ENCODE results near the gene PRICKLE2. TPM values are rescaled to one million over a fixed set of nuclear protein-coding genes. Genes with fewer than 3 reads are reported as not detected.

The PRICKLE2 gene
- total RNA-seq, 2 experiments from 2014 or later, result not detected

- Mint-ChIP-seq H3K4me1 (ENCODE audit: low read depth) (no peaks in the 10 kb centered on the region), H3K36me3 (ENCODE audit: low read depth) (no peaks in the 10 kb centered on the region), H3K27me3 (peaks cover 2% of the 10 kb centered on the region), H3K9me3 (no peaks in the 10 kb centered on the region), H3K27ac (no peak overlapping the region), H3K4me3 (no peak overlapping the region)
- ChIA-PET POLR2A (no interaction called here), CTCF (no interaction called here)
- DNase-seq (no peak), ATAC-seq (no peak)
- intact Hi-C loops (cut with micrococcal nuclease), result no loop called here
- TF ChIP-seq CTCF (IDR thresholded peaks at IDR 0.05), result no peak
Measured at GRCh38 chr3:64133987-64134386, 91.3 kb downstream of the PRICKLE2 start.

- Mint-ChIP-seq H3K9me3 (no peaks in the 10 kb centered on the region), H3K4me3 (no peak overlapping the region), H3K27ac (no peak overlapping the region), H3K27me3 (peaks cover 2% of the 10 kb centered on the region), H3K4me1 (ENCODE audit: low read depth) (no peaks in the 10 kb centered on the region), H3K36me3 (ENCODE audit: low read depth) (no peaks in the 10 kb centered on the region)
- ChIA-PET CTCF (no interaction called here), POLR2A (no interaction called here)
- no peak for TF ChIP-seq CTCF (IDR thresholded peaks at IDR 0.05)
- ATAC-seq, result no peak
- no peak for DNase-seq
- intact Hi-C loops (cut with micrococcal nuclease), result no loop called here
Measured at GRCh38 chr3:64133272-64133671, 92.0 kb downstream of the PRICKLE2 start.

- intact Hi-C loops (cut with micrococcal nuclease), result no loop called here
- H3K4me1 Mint-ChIP-seq (ENCODE audit: low read depth), result no peaks in the 10 kb centered on the region
- DNase-seq (no peak), ATAC-seq (no peak)
- H3K27ac Mint-ChIP-seq, result no peak overlapping the region
- peaks cover 5% of the 10 kb centered on the region for H3K27me3 Mint-ChIP-seq
- no peak overlapping the region for H3K4me3 Mint-ChIP-seq
- H3K36me3 Mint-ChIP-seq (ENCODE audit: low read depth), result no peaks in the 10 kb centered on the region
- POLR2A ChIA-PET, result no interaction called here
- TF ChIP-seq CTCF (IDR thresholded peaks at IDR 0.05), result no peak
- CTCF ChIA-PET, result no interaction called here
- H3K9me3 Mint-ChIP-seq, result no peaks in the 10 kb centered on the region
Measured at GRCh38 chr3:64131725-64132469, 93.4 kb downstream of the PRICKLE2 start.

GRCh38 chr3:64130436-64130835 is 94.8 kb downstream of the PRICKLE2 start:
- H3K4me3 Mint-ChIP-seq, result no peak overlapping the region
- H3K27me3 Mint-ChIP-seq, result peaks cover 5% of the 10 kb centered on the region
- intact Hi-C loops (cut with micrococcal nuclease), result no loop called here
- TF ChIP-seq CTCF (IDR thresholded peaks at IDR 0.05), result no peak
- ATAC-seq (no peak), DNase-seq (no peak)
- CTCF ChIA-PET, result no interaction called here
- H3K36me3 Mint-ChIP-seq (ENCODE audit: low read depth), result no peaks in the 10 kb centered on the region
- POLR2A ChIA-PET, result no interaction called here
- no peaks in the 10 kb centered on the region for H3K9me3 Mint-ChIP-seq
- H3K4me1 Mint-ChIP-seq (ENCODE audit: low read depth), result no peaks in the 10 kb centered on the region
- H3K27ac Mint-ChIP-seq, result no peak overlapping the region

GRCh38 chr3:64129581-64129980 is 95.7 kb downstream of the PRICKLE2 start:
- no peak for ATAC-seq
- no peak for TF ChIP-seq CTCF (IDR thresholded peaks at IDR 0.05)
- ChIA-PET CTCF (no interaction called here), POLR2A (no interaction called here)
- H3K27me3 Mint-ChIP-seq, result peaks cover 9% of the 10 kb centered on the region
- no peak overlapping the region for H3K4me3 Mint-ChIP-seq
- no peaks in the 10 kb centered on the region for H3K36me3 Mint-ChIP-seq (ENCODE audit: low read depth)
- H3K9me3 Mint-ChIP-seq, result no peaks in the 10 kb centered on the region
- H3K4me1 Mint-ChIP-seq (ENCODE audit: low read depth), result no peaks in the 10 kb centered on the region
- no peak overlapping the region for H3K27ac Mint-ChIP-seq
- intact Hi-C loops (cut with micrococcal nuclease), result no loop called here
- DNase-seq, result no peak
